Endodermal cell (in vitro differentiated cells): ENCODE data around the gene COG5. TPM values are rescaled to one million over a fixed set of nuclear protein-coding genes. Genes with fewer than 3 reads are reported as not detected.
"Not testable (repeated sequence)": the region's sequence is repeated elsewhere in the genome, so short reads cannot be mapped to it uniquely, and the experiment has no call there.

Experiments
- DNase-seq: peaks from one replicate; pipeline ENCODE4 v3.0.0-alpha.2; 2017
- H3K27ac ChIP-seq: 2 replicates; pipeline ENCODE4 v1.5.1; 2013; ENCODE audit warnings: mild to moderate bottlenecking, low read depth, low read length, moderate library complexity
- H3K27me3 ChIP-seq: 2 replicates; pipeline ENCODE4 v1.6.1; 2013; ENCODE audit warnings: mild to moderate bottlenecking, low read length, moderate library complexity; ENCODE audit not compliant: insufficient read depth, control insufficient read depth, poor library complexity, severe bottlenecking
- H3K36me3 ChIP-seq: 2 replicates; pipeline ENCODE4 v1.7.0; 2013; ENCODE audit warnings: mild to moderate bottlenecking, low read length, moderate library complexity; ENCODE audit not compliant: control insufficient read depth, insufficient read depth
- H3K4me1 ChIP-seq: one replicate; pipeline ENCODE4 v1.7.0; 2013; ENCODE audit warnings: low read length; ENCODE audit not compliant: control insufficient read depth, insufficient read depth
- H3K4me3 ChIP-seq: 2 replicates; pipeline ENCODE4 v1.5.1; 2013; ENCODE audit warnings: mild to moderate bottlenecking, low read length, moderate library complexity
- H3K9ac ChIP-seq: 2 replicates; pipeline ENCODE4 v1.6.1; 2013; ENCODE audit warnings: mild to moderate bottlenecking, low read length, moderate library complexity; ENCODE audit not compliant: poor library complexity, severe bottlenecking; ENCODE audit errors: extremely low read depth
- H3K9me3 ChIP-seq: 2 replicates; pipeline ENCODE4 v1.6.1; 2013; ENCODE audit warnings: mild to moderate bottlenecking, low read length, moderate library complexity; ENCODE audit not compliant: control insufficient read depth
- H3K27ac Mint-ChIP-seq: 2 replicates; pipeline ENCODE4 v1.8.0; 2020; ENCODE audit warnings: mixed read lengths
- H3K27me3 Mint-ChIP-seq: 2 replicates; pipeline ENCODE4 v1.8.0; 2021; ENCODE audit warnings: mild to moderate bottlenecking, mixed read lengths; ENCODE audit not compliant: insufficient read depth
- H3K36me3 Mint-ChIP-seq: 2 replicates; pipeline ENCODE4 v1.8.0; 2020; ENCODE audit warnings: low read depth, mixed read lengths
- H3K4me1 Mint-ChIP-seq: 2 replicates; pipeline ENCODE4 v1.8.0; 2020; ENCODE audit warnings: mixed read lengths
- H3K4me3 Mint-ChIP-seq: 2 replicates; pipeline ENCODE4 v1.8.0; 2020; ENCODE audit warnings: mild to moderate bottlenecking, moderate library complexity, mixed read lengths
- H3K9me3 Mint-ChIP-seq: 2 replicates; pipeline ENCODE4 v1.8.0; 2020; ENCODE audit warnings: mild to moderate bottlenecking, mixed read lengths
- WGBS, 2 experiments: methylation state at CpG; one replicate each; pipeline versions ENCODE4 v1.1.5 to v1.1.7; 2013; ENCODE audit warnings: missing lambda C conversion rate in 2 of 2, mixed read lengths in 1 of 2; ENCODE audit not compliant: insufficient coverage in 1 of 2, insufficient read length in 1 of 2; 5-methylcytosine and 5-hydroxymethylcytosine counted together
- total RNA-seq, 2 donors: library from RNA; stranded (reverse); fragmentation: NEBNext Ultra II Directional in 1 of 2; extraction: Animal tissue kit (Norgen Biotek cat#: 25700) in 1 of 2; gene quantifications; 2 replicates in 1 of 2; 3 replicates in 1 of 2; pipeline ENCODE4 v1.2.1, GENCODE V29; 2021
- TF ChIP-seq, protein P1 (sequence below): fragments of 200-600 bp; sonication (generic); conservative IDR thresholded peaks from 2 replicates; pipeline ENCODE4 v1.5.0; 2021; ENCODE audit warnings: antibody characterized with exemption, mild to moderate bottlenecking

The COG5 gene
- total RNA-seq, 2 donors from 2014 or later, result 25.5 to 34.7 TPM

- H3K4me3 ChIP-seq, result no peak overlapping the region
- H3K27ac ChIP-seq, result no peak overlapping the region
- Mint-ChIP-seq H3K4me3 (no peak overlapping the region), H3K9me3 (peaks cover 4% of the 10 kb centered on the region), H3K27me3 (no peaks in the 10 kb centered on the region), H3K4me1 (no peaks in the 10 kb centered on the region), H3K27ac (no peak overlapping the region), H3K36me3 (no peaks in the 10 kb centered on the region)
- WGBS, 2 experiments, result 89 to 100% methylated on average over 1 to 2 of the region's 2 CpGs
- no peaks in the 10 kb centered on the region for H3K36me3 ChIP-seq
- DNase-seq, result no peak
- H3K9ac ChIP-seq, result no peak overlapping the region
- H3K9me3 ChIP-seq, result no peaks in the 10 kb centered on the region
- no peaks in the 10 kb centered on the region for H3K4me1 ChIP-seq
- TF ChIP-seq, protein P1, sequence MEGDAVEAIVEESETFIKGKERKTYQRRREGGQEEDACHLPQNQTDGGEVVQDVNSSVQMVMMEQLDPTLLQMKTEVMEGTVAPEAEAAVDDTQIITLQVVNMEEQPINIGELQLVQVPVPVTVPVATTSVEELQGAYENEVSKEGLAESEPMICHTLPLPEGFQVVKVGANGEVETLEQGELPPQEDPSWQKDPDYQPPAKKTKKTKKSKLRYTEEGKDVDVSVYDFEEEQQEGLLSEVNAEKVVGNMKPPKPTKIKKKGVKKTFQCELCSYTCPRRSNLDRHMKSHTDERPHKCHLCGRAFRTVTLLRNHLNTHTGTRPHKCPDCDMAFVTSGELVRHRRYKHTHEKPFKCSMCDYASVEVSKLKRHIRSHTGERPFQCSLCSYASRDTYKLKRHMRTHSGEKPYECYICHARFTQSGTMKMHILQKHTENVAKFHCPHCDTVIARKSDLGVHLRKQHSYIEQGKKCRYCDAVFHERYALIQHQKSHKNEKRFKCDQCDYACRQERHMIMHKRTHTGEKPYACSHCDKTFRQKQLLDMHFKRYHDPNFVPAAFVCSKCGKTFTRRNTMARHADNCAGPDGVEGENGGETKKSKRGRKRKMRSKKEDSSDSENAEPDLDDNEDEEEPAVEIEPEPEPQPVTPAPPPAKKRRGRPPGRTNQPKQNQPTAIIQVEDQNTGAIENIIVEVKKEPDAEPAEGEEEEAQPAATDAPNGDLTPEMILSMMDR, result no peak
- no peaks in the 10 kb centered on the region for H3K27me3 ChIP-seq
These were observed 405.7 kb downstream of the COG5 start for GRCh38 chr7:107158028-107158427.

DNA sequence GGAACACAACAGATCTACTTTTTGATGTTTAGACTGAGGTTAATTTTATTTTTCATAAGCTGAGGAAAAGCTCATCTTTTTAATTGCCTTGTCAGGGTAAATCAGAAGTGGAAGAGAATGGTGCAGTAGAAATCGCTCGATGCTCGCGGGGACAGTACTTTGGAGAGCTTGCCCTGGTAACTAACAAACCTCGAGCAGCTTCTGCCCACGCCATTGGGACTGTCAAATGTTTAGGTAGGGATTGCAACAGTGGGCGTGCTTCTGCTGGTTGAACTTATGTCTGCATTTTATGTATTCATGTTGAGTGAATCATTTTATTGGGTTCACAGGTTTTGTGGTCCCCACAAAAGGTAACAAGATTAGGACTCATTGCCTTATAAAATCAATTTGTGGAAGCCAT, 406.6 kb downstream of the COG5 start:
- no peak overlapping the region for H3K27ac ChIP-seq
- Mint-ChIP-seq H3K4me3 (no peak overlapping the region), H3K36me3 (no peaks in the 10 kb centered on the region), H3K27ac (no peak overlapping the region), H3K27me3 (no peaks in the 10 kb centered on the region), H3K9me3 (peaks cover 4% of the 10 kb centered on the region), H3K4me1 (peaks cover 2% of the 10 kb centered on the region)
- TF ChIP-seq, protein P1, result no peak
- no peak overlapping the region for H3K4me3 ChIP-seq
- 92 to 98% methylated on average over 2 to 7 of the region's 7 CpGs for WGBS, 2 experiments
- no peaks in the 10 kb centered on the region for H3K27me3 ChIP-seq
- no peak for DNase-seq
- no peaks in the 10 kb centered on the region for H3K4me1 ChIP-seq
- H3K9ac ChIP-seq, result no peak overlapping the region
- H3K9me3 ChIP-seq, result no peaks in the 10 kb centered on the region
- no peaks in the 10 kb centered on the region for H3K36me3 ChIP-seq

- not testable (repeated sequence) for H3K4me3 ChIP-seq, H3K27ac ChIP-seq, H3K9me3 ChIP-seq, H3K9me3 Mint-ChIP-seq, H3K4me3 Mint-ChIP-seq, H3K36me3 ChIP-seq, H3K4me1 Mint-ChIP-seq, DNase-seq, H3K27me3 ChIP-seq, H3K36me3 Mint-ChIP-seq, H3K27ac Mint-ChIP-seq, H3K9ac ChIP-seq, H3K4me1 ChIP-seq, H3K27me3 Mint-ChIP-seq
- 97 to 100% methylated on average over 2 to 3 of the region's 3 CpGs for WGBS, 2 experiments
These were observed 408.0 kb downstream of the COG5 start for GRCh38 chr7:107155726-107156125.

GRCh38 chr7:107154826-107155225, 408.9 kb downstream of the COG5 start:
- WGBS, 2 experiments, result 96 to 97% methylated on average over 6 of the region's 6 CpGs
- Histone ChIP-seq H3K27ac (no peak overlapping the region), H3K36me3 (no peaks in the 10 kb centered on the region), H3K4me1 (no peaks in the 10 kb centered on the region), H3K9me3 (no peaks in the 10 kb centered on the region), H3K9ac (no peak overlapping the region), H3K4me3 (no peak overlapping the region), H3K27me3 (no peaks in the 10 kb centered on the region)
- no peak overlapping the region for H3K4me3 Mint-ChIP-seq
- peaks cover 4% of the 10 kb centered on the region for H3K4me1 Mint-ChIP-seq
- no peak for DNase-seq
- no peaks in the 10 kb centered on the region for H3K36me3 Mint-ChIP-seq
- TF ChIP-seq, protein P1, result no peak
- H3K27me3 Mint-ChIP-seq, result no peaks in the 10 kb centered on the region
- peaks cover 4% of the 10 kb centered on the region for H3K9me3 Mint-ChIP-seq
- H3K27ac Mint-ChIP-seq, result no peak overlapping the region
